Urothelium cell line (cell line): ENCODE data around the gene SMLR1.
"Not testable (repeated sequence)": the region's sequence is repeated elsewhere in the genome, so short reads cannot be mapped to it uniquely, and the experiment has no call there.

ENCODE experiments used
- DNase-seq: peaks from one replicate; pipeline ENCODE4 v3.0.0; 2011; ENCODE audit warnings: low spot score, mixed read lengths
- FAIRE-seq: peaks from 2 replicates; lab custom pipeline; 2011; peaks lifted over from hg19 to GRCh38; lab: Jason Lieb, UNC

The SMLR1 gene

GRCh38 chr6:130827247-130828149, at the start of gene SMLR1:
SMLR1 (plus strand) TSS chr6:130827406; CDS start chr6:130827414, 8 bp downstream.
- DNase-seq (no peak), FAIRE-seq (no peak)

- FAIRE-seq (no peak), DNase-seq (peak; percentile 13)
Measured at GRCh38 chr6:130778946-130779657, 48.1 kb upstream of the SMLR1 start.

- no peak for DNase-seq
- no peak for FAIRE-seq
Measured at GRCh38 chr6:130779658-130780033, 47.6 kb upstream of the SMLR1 start.

GRCh38 chr6:130780122-130780521, 47.1 kb upstream of the SMLR1 start:
- no peak for DNase-seq
- FAIRE-seq = no peak

GRCh38 chr6:130781557-130781956, 45.6 kb upstream of the SMLR1 start:
- no peak for FAIRE-seq
- DNase-seq = no peak

- no peak for FAIRE-seq
- DNase-seq = no peak
Measured at GRCh38 chr6:130783416-130784107, 43.6 kb upstream of the SMLR1 start.

GRCh38 chr6:130787726-130788500, 39.3 kb upstream of the SMLR1 start:
- no peak for FAIRE-seq
- no peak for DNase-seq

GRCh38 chr6:130788954-130789353, 38.3 kb upstream of the SMLR1 start:
- DNase-seq (no peak), FAIRE-seq (no peak)

GRCh38 chr6:130794010-130794697, 33.1 kb upstream of the SMLR1 start:
- no peak for FAIRE-seq
- no peak for DNase-seq

- FAIRE-seq (no peak), DNase-seq (no peak)
Measured at GRCh38 chr6:130794738-130795137, 32.5 kb upstream of the SMLR1 start.

- DNase-seq = peak; percentile 39
Measured at GRCh38 chr6:130796313-130796905, 30.8 kb upstream of the SMLR1 start.

GRCh38 chr6:130797061-130797460, 30.1 kb upstream of the SMLR1 start:
- DNase-seq (no peak), FAIRE-seq (no peak)

More at GRCh38 chr6:130796313-130796905, 30.8 kb upstream of the SMLR1 start:
- FAIRE-seq = no peak

- not testable (repeated sequence) for DNase-seq, FAIRE-seq
Measured at GRCh38 chr6:130801368-130801767, 25.8 kb upstream of the SMLR1 start.

- FAIRE-seq (no peak), DNase-seq (no peak)
Measured at GRCh38 chr6:130810307-130811030, 16.7 kb upstream of the SMLR1 start.

GRCh38 chr6:130811932-130812331, 15.3 kb upstream of the SMLR1 start:
- no peak for DNase-seq

GRCh38 chr6:130814506-130814905, 12.7 kb upstream of the SMLR1 start:
- no peak for FAIRE-seq
- no peak for DNase-seq

More at GRCh38 chr6:130811932-130812331, 15.3 kb upstream of the SMLR1 start:
- FAIRE-seq = no peak

GRCh38 chr6:130815200-130816071, 11.8 kb upstream of the SMLR1 start:
- DNase-seq (no peak), FAIRE-seq (no peak)

- FAIRE-seq = no peak
Measured at GRCh38 chr6:130822736-130823135, 4.5 kb upstream of the SMLR1 start.

More at GRCh38 chr6:130822736-130823135, 4.5 kb upstream of the SMLR1 start:
- no peak for DNase-seq
